Measurements from ENCODE around the gene CUL1. TPM values are rescaled to one million over a fixed set of nuclear protein-coding genes. Genes with fewer than 3 reads are reported as not detected.

Gene CUL1
- total RNA-seq, 1 donor from 2014 or later, result 38.5 TPM

- Histone ChIP-seq H3K27ac (no peak overlapping the region), H3K36me3 (no peaks in the 10 kb centered on the region), H3K4me1 (no peaks in the 10 kb centered on the region), H3K27me3 (no peaks in the 10 kb centered on the region), H3K9me3 (no peaks in the 10 kb centered on the region), H3K4me3 (no peak overlapping the region)
- intact Hi-C loops (cut with DNase I), result no loop called here
- no peak for TF ChIP-seq POLR2AphosphoS5 (IDR thresholded peaks at IDR 0.05; ENCODE audit: insufficient read depth in 1 of 2, low read depth in 1 of 2)
- no peak for TF ChIP-seq POLR2A (IDR thresholded peaks at IDR 0.05)
- TF ChIP-seq CTCF (IDR thresholded peaks at IDR 0.05), result no peak
- DNase-seq (ENCODE audit: extremely low spot score in 2 of 2), result no peak
These were observed 14.3 kb upstream of the CUL1 start for GRCh38 chr7:148684289-148684830.

GRCh38 chr7:148686312-148686937 is 12.3 kb upstream of the CUL1 start:
- Histone ChIP-seq H3K4me1 (no peaks in the 10 kb centered on the region), H3K27me3 (no peaks in the 10 kb centered on the region), H3K9me3 (no peaks in the 10 kb centered on the region), H3K36me3 (no peaks in the 10 kb centered on the region), H3K27ac (no peak overlapping the region), H3K4me3 (no peak overlapping the region)
- no peak for DNase-seq (ENCODE audit: extremely low spot score in 2 of 2)
- TF ChIP-seq CTCF (IDR thresholded peaks at IDR 0.05), result no peak
- no peak for TF ChIP-seq POLR2A (IDR thresholded peaks at IDR 0.05)
- intact Hi-C loops (cut with DNase I), result no loop called here

- Histone ChIP-seq H3K4me3 (no peak overlapping the region), H3K4me1 (no peaks in the 10 kb centered on the region), H3K36me3 (no peaks in the 10 kb centered on the region), H3K9me3 (no peaks in the 10 kb centered on the region), H3K27ac (no peak overlapping the region), H3K27me3 (no peaks in the 10 kb centered on the region)
- TF ChIP-seq CTCF (IDR thresholded peaks at IDR 0.05) (no peak), POLR2AphosphoS5 (IDR thresholded peaks at IDR 0.05; ENCODE audit: insufficient read depth in 1 of 2, low read depth in 1 of 2) (no peak), POLR2A (IDR thresholded peaks at IDR 0.05) (no peak)
- no peak for DNase-seq (ENCODE audit: extremely low spot score in 2 of 2)
- intact Hi-C loops (cut with DNase I), result no loop called here
These were observed 11.1 kb upstream of the CUL1 start for GRCh38 chr7:148687555-148687954.

- H3K36me3 ChIP-seq, result no peaks in the 10 kb centered on the region
- no peaks in the 10 kb centered on the region for H3K4me1 ChIP-seq
- intact Hi-C loops (cut with DNase I), result no loop called here
- TF ChIP-seq CTCF (IDR thresholded peaks at IDR 0.05) (no peak), POLR2A (IDR thresholded peaks at IDR 0.05) (no peak), POLR2AphosphoS5 (IDR thresholded peaks at IDR 0.05; ENCODE audit: insufficient read depth in 1 of 2, low read depth in 1 of 2) (no peak)
- no peaks in the 10 kb centered on the region for H3K9me3 ChIP-seq
- no peak for DNase-seq (ENCODE audit: extremely low spot score in 2 of 2)
- H3K27me3 ChIP-seq, result no peaks in the 10 kb centered on the region
- no peak overlapping the region for H3K4me3 ChIP-seq
- H3K27ac ChIP-seq, result no peak overlapping the region
These were observed 10.2 kb upstream of the CUL1 start for GRCh38 chr7:148688526-148688925.

- no peak for DNase-seq (ENCODE audit: extremely low spot score in 2 of 2)
- no peak overlapping the region for H3K27ac ChIP-seq
- no peaks in the 10 kb centered on the region for H3K36me3 ChIP-seq
- H3K27me3 ChIP-seq, result no peaks in the 10 kb centered on the region
- H3K4me1 ChIP-seq, result peaks cover 5% of the 10 kb centered on the region
- intact Hi-C loops (cut with DNase I), result no loop called here
- H3K4me3 ChIP-seq, result no peak overlapping the region
- TF ChIP-seq CTCF (IDR thresholded peaks at IDR 0.05), result no peak
- no peak for TF ChIP-seq POLR2A (IDR thresholded peaks at IDR 0.05)
- TF ChIP-seq POLR2AphosphoS5 (IDR thresholded peaks at IDR 0.05; ENCODE audit: insufficient read depth in 1 of 2, low read depth in 1 of 2), result no peak
- no peaks in the 10 kb centered on the region for H3K9me3 ChIP-seq
These were observed 5.1 kb upstream of the CUL1 start for GRCh38 chr7:148693651-148694050.
